Neutrophil (primary cell): ENCODE data around the gene SERPINB12.

ENCODE experiments used
- H3K27ac ChIP-seq: fragments of 200-600 bp; sonication (generic); 2 replicates; pipeline ENCODE4 v1.5.1; 2016; ENCODE audit warnings: mild to moderate bottlenecking, moderate library complexity
- H3K27me3 ChIP-seq: fragments of 200-600 bp; sonication (generic); 2 replicates; pipeline ENCODE4 v1.6.0; 2016; ENCODE audit warnings: mild to moderate bottlenecking
- H3K36me3 ChIP-seq: fragments of 200-600 bp; sonication (generic); 2 replicates; pipeline ENCODE4 v1.5.1; 2017
- H3K4me1 ChIP-seq, 2 experiments: fragments of 200-600 bp in 1 of 2; sonication (generic) in 1 of 2; 1 replicate in 1 of 2; 2 replicates in 1 of 2; pipeline versions ENCODE4 v1.5.1 to v1.6.1; 2013 to 2016; ENCODE audit warnings: low read depth in 1 of 2, low read length in 1 of 2, mild to moderate bottlenecking in 1 of 2, moderate library complexity in 1 of 2; ENCODE audit not compliant: control insufficient read depth in 1 of 2, insufficient read depth in 1 of 2
- H3K4me3 ChIP-seq, 2 experiments: fragments of 200-600 bp in 1 of 2; sonication (generic) in 1 of 2; 1 replicate in 1 of 2; 2 replicates in 1 of 2; pipeline ENCODE4 v1.5.1; 2013 to 2016; ENCODE audit warnings: low read depth in 1 of 2, low read length in 1 of 2, mild to moderate bottlenecking in 1 of 2, moderate library complexity in 1 of 2
- H3K9me3 ChIP-seq: fragments of 200-600 bp; sonication (generic); 2 replicates; pipeline ENCODE4 v1.5.1; 2016
- CTCF ChIP-seq: fragments of 200-600 bp; sonication (generic); IDR thresholded peaks from 2 replicates; pipeline ENCODE4 v1.5.1; 2016; ENCODE audit warnings: antibody characterized with exemption

The SERPINB12 gene

DNA sequence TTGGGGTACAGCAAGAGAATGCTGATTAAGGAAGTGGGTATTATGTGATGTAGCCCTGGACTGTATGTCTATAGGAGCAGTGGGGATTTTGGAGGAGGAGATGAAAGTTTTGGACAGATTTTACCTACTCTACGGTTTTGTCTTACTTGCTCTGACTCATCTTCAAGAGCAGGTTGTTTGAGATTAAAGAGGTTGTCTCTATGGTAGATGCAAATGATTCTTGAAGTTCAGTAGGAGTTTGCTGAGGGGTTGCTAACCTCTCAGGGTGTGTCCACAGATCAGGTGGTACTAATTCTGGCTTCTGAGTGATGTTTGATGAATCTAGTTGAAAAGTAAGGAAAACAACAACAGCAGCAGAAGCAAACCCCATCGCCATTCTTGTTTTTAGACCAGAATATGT is 9.7 kb upstream of the SERPINB12 start:
- Histone ChIP-seq H3K27ac (no peak overlapping the region), H3K9me3 (no peaks in the 10 kb centered on the region), H3K4me1 (peaks cover 6 to 15% of the 10 kb centered on the region in 2 experiments)

GRCh38 chr18:63534615-63535014 is 7.6 kb upstream of the SERPINB12 start:
- no peaks in the 10 kb centered on the region for H3K9me3 ChIP-seq
- H3K27me3 ChIP-seq = no peaks in the 10 kb centered on the region
- no peaks in the 10 kb centered on the region for H3K36me3 ChIP-seq
- no peak overlapping the region for H3K4me3 ChIP-seq
- peaks cover 6 to 15% of the 10 kb centered on the region in 2 experiments for H3K4me1 ChIP-seq
- H3K27ac ChIP-seq = no peak overlapping the region
- TF ChIP-seq CTCF = no peak

More for the DNA sequence above, 9.7 kb upstream of the SERPINB12 start:
- Histone ChIP-seq H3K4me3 (no peak overlapping the region), H3K27me3 (no peaks in the 10 kb centered on the region), H3K36me3 (no peaks in the 10 kb centered on the region)
- TF ChIP-seq CTCF = no peak

- H3K9me3 ChIP-seq = no peaks in the 10 kb centered on the region
- H3K27ac ChIP-seq = no peak overlapping the region
- no peaks in the 10 kb centered on the region for H3K36me3 ChIP-seq
- H3K4me1 ChIP-seq = peaks cover 6 to 8% of the 10 kb centered on the region in 2 experiments
- TF ChIP-seq CTCF = no peak
- H3K27me3 ChIP-seq = no peaks in the 10 kb centered on the region
- H3K4me3 ChIP-seq = no peak overlapping the region
These were observed 2.2 kb upstream of the SERPINB12 start for GRCh38 chr18:63539904-63540510.

- H3K36me3 ChIP-seq = no peaks in the 10 kb centered on the region
- no peaks in the 10 kb centered on the region for H3K27me3 ChIP-seq
- no peak overlapping the region for H3K4me3 ChIP-seq
- no peaks in the 10 kb centered on the region for H3K9me3 ChIP-seq
- H3K4me1 ChIP-seq = no peaks in the 10 kb centered on the region
- H3K27ac ChIP-seq = no peak overlapping the region
- TF ChIP-seq CTCF = no peak
These were observed 1.8 kb downstream of the SERPINB12 start for GRCh38 chr18:63544017-63544416.

GRCh38 chr18:63545000-63545399 is 2.8 kb downstream of the SERPINB12 start:
- Histone ChIP-seq H3K27ac (no peak overlapping the region), H3K36me3 (no peaks in the 10 kb centered on the region), H3K27me3 (no peaks in the 10 kb centered on the region), H3K9me3 (no peaks in the 10 kb centered on the region), H3K4me3 (no peak overlapping the region), H3K4me1 (no peaks in the 10 kb centered on the region)
- TF ChIP-seq CTCF = no peak

DNA sequence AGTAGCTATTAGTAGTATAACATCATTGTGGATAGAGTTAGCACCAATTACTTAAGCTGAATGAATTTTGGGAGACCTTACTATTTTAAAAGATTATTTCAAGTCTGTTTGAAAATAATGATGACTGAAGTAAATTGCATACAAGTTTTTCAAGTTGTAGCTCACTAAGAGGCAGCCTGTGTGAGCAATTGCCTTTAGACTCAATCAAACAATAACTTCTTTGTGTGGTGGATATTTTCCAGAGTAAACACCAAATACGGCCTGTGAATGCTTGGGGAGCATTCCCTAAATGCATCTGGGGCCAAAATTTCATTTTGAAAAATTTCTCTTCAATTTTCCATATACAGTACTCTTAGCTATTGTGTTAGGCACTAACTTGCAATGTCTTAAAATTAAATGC is 7.9 kb downstream of the SERPINB12 start:
- Histone ChIP-seq H3K27ac (no peak overlapping the region), H3K4me3 (no peak overlapping the region), H3K9me3 (no peaks in the 10 kb centered on the region), H3K4me1 (peaks cover 0 to 5% of the 10 kb centered on the region in 2 experiments), H3K27me3 (no peaks in the 10 kb centered on the region), H3K36me3 (no peaks in the 10 kb centered on the region)
- TF ChIP-seq CTCF = no peak
